T-helper 9 cell (primary cell): ENCODE data around the gene CSAD.
A peak's percentile ranks its signal among the peaks of the same experiment; 100 is the strongest.

Experiments
- DNase-seq: peaks from one replicate; pipeline ENCODE4 v3.0.0-alpha.2; 2020
- total RNA-seq, 2 donors: gene quantifications; one replicate each; lab custom pipeline; 2026; lab: John Stamatoyannopoulos, UW

The CSAD gene, protein sequence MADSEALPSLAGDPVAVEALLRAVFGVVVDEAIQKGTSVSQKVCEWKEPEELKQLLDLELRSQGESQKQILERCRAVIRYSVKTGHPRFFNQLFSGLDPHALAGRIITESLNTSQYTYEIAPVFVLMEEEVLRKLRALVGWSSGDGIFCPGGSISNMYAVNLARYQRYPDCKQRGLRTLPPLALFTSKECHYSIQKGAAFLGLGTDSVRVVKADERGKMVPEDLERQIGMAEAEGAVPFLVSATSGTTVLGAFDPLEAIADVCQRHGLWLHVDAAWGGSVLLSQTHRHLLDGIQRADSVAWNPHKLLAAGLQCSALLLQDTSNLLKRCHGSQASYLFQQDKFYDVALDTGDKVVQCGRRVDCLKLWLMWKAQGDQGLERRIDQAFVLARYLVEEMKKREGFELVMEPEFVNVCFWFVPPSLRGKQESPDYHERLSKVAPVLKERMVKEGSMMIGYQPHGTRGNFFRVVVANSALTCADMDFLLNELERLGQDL
- 20.8 to 32.8 reads per million in 2 donors for total RNA-seq

DNA sequence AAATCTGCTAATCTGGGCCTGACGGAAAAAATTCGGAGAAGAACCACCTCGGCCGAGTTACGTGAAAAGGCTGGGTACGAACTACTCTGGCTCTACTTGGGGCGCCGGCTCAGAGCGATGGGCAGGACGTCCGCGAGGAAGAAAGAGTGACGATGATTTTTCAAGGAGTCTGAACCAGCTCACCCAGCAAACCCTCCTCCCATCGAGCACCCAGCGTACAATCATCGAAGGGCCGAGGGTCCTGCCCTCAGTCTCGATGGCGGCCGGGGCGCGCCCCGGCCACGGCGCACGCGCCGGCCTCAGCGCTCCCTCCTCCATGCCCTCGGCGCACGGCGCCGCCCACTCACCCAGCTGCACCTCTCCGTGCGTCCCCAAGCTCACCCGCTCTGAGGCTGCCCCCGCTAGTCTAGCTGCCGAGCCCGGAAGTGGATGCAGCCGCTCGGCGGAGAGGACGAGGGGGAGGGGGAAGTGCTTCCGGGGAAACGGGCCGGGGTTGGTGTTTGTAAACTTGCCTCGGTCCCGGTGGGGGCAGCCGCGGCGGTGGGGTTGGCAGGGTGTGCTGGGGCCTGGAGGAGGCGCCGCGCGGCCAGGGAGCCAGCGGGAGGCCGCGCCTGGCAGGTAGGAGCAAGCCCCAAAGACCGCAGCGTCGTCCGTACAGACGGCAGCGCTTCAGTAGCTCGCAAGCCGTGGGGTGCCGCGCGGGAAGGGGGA, at the start of gene CSAD, which contains the start of gene ZNF740:
CSAD (minus strand) TSS at position 706 of the 711 bp plus-strand sequence. CDS start 7,455 bp downstream, outside the sequence.
ZNF740 (plus strand) TSS at position 503 of the 711 bp plus-strand sequence. CDS start 1,262 bp downstream, outside the sequence.
- DNase-seq, result peak; percentile 94

DNA sequence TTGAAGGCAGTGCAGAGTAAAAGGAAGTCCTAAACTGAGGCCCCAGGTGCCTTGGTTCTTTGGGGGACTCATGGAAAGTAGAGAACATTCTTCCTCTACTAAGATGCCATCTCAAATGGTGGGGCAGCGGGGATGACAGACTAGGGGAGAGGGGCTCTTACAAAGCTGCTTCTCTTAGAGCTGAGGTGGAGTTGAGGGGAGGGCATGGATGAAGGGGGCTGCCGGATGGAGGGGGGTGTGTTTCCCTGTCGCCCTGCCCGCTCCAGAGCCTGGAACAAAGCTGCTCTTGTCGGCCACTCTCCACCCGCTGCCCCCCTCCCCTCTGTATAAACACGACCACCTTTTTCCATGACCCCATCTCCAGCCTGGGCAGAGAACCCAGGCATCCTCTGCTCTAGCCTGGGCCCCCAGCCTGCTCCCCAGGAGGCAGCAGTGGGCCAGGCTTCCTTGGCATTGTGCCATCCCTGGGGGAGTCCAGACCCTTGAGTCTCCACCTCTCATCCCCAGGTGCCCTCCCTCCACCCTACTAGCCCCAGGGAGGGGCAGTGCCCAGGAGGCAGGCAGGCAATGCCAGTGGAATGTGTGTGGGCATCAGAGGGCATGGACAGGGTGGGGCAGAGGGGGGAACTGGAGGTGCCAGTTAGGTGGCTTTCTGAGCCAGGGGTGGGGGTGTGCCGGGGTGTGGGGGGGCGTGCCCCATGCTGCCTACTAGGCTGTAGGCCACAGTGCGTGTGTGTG, 49.6 kb upstream of the CSAD start:
- no peak for DNase-seq

DNA sequence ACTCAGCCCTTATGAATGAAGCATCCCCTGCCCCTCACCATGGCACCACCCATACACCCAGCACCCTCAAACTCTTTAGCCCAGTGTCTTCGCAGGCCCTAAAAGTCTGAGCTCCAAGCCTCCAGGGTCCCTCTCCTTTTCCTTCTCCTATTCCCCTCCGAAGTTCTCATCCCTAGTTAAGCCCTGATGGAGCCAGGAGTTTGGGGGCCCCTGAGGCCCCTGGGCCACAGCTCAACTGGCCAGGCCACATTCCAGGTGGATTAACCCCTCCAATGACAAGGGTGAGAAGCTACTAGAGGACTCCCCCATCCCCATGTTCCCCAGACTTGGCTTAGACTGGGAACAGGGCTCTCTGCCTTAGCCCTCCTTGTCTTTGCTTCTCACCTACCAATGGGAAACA, 48.7 kb upstream of the CSAD start:
- no peak for DNase-seq

DNA sequence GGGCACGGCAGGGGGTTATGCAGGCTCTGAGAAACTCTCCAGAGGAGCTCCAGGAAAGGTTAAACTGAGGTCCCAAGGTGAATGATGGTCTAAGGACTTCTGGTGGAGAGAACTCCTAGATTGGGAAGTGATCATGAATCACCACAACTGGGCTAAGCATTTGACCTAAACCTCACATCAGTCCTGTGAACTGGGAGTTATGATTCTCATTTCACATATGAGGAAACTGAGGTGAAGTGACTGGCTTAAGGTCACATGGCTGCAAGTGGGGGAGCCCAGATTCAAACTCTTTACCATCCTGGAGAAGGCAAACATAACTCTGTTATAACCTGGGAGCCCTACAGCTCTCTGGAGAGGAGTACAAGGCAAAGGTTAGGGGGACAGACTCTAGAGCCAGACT, 47.1 kb upstream of the CSAD start:
- DNase-seq, result no peak

DNA sequence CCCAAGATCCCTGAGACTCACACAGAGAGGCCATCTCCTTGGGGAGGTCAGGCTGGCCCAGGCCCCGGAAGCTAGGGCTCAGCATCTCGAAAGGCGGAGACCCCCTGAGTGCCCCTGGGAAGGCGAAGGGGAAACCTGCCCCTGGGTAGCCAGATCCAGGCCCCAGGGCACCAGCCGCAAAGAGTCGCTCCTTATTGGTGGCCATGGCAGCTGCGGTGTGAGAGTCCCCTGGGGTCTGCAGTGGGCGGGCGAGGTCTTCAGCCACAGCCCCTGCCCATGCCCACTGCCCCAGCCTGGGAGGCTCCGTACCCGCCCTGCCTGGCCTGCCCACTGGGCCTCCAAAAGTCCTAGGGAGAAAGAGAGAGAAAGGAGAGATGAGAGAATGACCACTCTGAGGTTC, 46.6 kb upstream of the CSAD start:
- DNase-seq, result no peak

DNA sequence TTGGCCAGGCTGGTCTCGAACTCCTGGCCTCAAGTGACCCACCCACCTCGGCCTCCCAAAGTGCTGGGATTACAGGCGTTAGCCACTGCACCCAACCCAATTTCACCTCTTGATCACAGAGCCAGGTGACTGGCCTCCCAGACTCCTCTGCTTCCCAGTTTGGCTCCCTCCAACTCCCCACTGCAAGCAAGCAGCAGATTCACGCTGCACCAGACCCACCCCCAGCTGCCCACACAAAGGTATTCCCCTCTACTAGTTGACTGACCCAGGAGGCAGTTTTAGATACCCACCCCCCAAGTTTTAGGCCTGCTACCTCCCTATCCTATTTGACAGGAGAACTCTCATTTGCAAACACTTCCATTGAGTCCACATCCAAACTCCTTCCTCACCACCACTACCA, 46.1 kb upstream of the CSAD start:
- no peak for DNase-seq

DNA sequence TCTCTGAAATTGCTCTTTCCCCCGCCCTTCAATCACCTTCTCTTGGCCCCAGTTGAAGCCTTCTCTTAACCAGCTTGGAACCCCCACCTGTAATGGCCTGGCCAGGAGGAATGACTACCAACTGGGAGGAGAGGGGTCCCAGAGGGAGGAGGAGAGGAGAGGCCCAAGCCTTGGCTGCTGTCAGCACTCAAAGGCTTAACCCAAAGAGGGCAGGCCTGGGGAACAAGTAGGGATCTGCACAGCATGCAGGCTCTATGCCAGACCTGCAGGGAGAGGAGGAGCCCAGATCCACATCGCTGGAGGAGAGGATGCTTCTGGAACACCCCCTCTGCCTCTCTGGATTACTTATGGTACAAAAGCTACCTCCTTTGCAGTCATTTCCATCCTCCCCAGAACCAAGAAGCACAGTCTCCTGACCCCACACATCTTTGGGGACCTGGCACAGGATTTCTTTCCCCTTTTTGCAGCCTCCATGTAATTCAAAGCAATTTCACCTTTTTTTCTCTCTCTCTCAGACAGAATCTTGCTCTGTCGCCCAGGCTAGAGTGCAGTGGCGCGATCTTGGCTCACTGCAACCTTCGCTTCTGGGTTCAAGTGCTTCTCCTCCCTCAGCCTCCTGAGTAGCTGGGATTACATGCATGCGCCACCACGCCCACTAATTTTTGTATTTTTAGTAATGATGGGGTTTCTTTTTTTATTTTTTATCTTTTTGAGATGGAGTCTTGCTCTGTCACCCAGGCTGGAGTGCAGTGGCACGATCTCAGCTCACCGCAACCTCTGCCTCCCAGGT, 45.1 kb upstream of the CSAD start:
- no peak for DNase-seq

DNA sequence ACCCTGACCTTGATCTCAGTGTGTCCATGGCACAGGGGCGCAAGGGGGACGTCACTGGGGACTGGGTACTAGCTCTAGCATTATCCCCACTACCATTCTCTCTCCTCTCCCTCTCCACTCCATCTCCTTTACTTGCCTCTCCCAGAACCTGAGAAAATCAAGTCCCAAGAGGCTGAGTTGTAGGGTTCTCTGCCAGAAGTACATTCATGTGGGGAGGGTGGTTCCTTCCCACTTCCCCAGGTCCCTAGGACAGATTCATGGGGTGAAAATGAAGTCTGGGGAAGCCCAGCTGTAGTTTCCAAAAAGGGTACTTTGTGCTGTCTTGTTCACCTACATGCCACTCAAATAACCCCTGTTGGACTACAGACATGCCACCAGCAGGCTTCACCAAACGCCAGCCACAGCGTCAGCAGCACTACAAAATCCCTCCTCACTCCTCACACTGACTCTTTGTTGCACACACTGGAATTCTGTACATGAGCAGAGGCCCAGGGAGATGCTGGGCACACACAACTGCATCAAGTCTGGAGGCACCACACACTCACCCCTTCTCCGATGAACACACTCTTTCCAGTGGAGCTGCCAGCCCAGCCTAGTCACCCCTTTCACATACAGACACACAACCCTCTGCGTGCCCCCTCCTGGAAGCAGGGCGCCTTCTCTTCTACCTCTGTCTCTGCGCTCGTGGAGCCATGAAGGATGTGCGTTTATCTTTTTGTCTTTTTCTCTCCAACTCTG, 44.3 kb upstream of the CSAD start:
- DNase-seq, result no peak

DNA sequence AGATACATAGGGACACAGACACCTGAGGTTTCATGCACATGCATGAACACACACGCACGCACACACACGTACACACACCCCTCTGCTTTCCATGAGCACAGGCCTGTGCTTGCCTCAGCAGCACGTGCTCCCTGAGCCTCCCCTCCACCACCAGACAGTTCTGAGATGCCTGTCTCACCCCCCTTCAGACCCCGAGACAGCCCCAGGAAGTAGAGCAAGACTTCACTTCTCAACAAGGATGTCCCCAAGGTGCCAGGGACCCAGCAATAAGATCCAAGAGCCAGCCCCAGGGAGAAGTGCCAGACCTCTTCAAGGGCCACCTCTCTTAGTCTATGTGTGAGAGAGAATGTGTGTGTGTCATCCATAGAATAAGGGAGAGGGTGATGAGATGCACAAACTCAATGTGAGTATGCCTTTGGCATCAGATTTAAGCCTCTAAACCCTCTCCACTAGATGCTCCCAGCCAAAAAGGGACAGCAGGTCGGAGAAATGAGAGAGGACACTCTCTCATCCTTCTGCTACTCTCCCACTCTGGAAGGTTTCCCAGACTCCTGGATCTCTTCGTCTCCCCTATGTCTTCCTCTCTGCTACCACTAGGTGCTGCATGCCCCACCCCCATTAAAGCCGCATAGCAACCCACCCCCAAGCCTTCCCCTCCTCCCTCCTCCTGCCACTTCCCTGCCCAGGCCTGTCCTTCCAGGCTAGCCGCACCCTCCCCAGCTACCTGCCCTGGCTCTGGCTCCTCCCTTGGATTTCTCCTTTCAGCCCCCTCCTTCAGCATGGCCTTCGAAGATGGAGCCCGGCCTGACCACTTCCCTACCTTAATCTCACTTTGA, 43.6 kb upstream of the CSAD start:
- DNase-seq, result no peak

DNA sequence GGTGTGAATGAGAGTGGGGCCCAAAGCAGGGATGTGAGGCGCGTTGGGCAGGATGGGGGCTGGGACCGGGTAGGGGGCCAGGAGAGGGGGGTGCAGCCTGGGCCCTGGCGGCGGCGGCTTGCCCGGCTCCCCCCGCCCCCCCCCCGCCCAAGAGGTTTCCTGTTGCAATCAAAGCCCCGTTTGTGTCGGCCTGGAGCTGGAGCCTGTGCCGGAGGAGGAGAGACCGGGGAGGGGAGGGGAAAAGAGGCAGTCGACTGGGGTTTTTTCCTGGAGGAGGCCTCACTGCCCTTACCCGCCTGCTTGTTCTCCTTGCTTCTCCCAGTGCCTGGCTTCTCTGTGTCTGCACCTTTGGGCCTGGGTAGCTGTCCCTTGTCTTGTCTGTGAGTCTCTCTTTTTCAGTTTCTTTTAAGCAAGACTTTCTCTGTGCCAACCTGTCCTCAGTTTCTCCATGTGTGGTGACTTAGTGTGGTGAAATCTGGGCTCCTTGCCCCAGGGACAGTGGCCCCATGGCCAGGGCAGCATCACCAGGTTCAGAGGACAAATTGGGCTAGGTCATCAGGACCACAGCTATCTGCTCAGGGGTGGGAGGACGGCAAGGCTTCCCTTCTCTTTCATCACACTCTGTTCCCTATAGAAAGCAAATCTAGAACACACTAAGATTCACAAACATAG, 42.8 kb upstream of the CSAD start:
- DNase-seq, result peak; percentile 45

DNA sequence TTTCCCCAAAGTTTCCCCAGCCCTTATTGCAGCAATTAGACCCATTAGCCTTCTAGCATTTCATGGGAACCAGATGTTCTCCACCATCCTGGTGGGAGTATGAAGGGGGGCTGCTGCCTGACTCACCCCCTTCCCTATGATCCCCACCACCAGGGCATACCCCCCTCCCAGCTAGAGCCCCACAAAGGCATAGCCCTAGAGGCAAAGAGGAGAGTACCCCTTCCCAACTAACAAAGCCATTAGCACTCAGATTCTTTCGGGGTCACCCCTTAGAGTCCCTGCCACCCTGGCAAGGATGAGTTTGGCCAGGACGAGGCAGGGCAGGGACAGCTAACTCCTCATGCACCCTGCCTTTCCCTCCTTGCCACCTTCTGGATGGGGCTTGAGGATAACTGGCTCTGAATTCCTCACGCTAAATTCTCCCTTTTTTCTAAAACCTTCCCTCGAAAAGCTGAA, 42.1 kb upstream of the CSAD start:
- no peak for DNase-seq

DNA sequence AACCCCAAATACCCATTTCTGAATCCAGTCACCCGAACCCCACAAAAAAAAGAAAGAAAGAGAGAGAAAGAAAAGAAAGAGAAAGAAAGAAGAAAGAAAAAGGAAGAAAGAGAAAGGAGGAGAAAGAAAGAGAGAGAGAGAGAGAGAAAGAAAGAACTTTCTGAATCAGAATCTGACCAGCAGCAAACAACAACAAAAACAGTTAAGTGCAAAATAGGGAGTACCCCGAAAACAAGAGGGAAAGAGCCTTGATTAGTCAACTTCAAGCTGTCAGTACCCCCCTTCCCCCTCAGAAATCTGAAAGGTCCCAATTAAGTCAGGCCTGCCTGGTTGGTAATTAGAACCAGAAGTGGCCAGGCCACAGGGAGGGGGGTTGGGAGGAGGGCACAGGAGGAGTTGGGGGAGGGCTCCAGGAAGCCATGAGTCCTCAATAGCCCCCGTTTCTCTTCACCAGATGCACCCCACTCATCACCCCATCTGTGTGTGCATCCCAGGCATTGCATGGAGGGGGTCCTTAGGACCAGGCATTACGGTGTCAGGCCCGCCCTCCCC, 41.5 kb upstream of the CSAD start:
- no peak for DNase-seq

DNA sequence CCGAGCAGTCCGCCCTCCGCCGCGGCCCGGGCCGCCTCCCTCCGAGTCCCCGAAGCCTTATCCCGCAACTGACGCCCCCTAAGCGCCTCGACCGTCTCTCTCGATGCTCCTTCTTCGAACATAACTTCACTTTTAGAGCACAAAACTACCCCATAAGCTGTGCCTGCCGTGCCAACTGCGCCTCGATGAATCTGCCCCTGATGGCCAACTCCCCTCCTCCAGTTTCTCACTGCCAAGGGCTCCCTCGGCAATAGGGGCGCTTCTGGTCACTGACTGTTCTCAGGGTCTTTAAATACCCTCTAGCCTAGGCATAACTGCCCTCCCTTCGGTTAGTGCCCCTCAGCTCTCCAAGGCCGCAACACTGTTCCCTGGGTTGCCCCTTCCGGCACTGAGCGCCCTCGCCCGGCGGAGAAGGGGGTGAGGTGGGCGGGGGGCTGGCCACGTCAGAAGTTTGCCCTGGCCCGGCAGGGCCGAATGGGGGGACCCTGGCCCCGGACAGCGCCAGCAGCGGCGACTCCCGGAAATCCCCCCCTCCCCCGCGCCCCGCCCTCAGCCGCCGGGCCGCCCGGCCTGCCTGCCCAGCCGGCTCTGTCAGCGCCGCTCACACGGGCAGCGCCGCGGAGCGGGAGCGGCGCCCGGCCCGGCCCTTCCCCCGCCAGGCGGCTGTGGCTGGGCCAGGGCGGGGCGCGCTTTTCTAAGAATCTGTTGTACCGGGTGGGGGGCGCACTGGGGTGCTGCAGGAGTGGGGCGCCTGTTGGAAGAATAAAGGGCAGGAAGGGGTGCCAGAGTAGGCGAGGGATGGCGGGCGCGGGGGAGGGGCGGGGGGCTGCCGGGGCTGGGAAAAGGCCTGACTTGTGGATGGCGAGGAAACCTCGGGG, 40.7 kb upstream of the CSAD start:
- DNase-seq, result peak; percentile 43

DNA sequence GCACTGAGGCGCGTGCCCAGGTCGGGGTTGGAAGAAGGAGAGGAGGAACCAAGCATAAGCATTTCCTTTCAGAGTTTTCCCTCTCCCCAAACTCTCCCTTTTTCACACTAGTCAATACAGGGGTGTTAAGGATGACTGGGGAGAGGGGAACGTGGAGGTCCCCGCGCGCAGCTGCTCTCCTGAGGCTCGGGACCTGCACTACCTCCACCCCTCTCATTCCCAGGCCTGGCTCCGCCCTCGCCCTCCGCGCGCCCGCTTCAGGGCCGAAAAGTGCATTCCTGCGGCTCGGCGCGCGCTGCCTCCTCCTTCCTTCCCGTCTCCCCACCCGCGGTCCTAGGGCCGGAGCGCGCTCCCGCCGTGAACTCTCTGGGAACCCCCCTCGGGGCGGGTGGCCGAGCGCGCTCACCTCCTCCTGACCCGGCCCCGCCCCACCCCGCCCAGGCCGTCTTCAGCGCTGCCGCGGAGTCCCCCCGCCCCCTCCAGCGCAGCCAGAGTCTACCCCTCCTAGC, 40.0 kb upstream of the CSAD start:
- peak; percentile 70 for DNase-seq

DNA sequence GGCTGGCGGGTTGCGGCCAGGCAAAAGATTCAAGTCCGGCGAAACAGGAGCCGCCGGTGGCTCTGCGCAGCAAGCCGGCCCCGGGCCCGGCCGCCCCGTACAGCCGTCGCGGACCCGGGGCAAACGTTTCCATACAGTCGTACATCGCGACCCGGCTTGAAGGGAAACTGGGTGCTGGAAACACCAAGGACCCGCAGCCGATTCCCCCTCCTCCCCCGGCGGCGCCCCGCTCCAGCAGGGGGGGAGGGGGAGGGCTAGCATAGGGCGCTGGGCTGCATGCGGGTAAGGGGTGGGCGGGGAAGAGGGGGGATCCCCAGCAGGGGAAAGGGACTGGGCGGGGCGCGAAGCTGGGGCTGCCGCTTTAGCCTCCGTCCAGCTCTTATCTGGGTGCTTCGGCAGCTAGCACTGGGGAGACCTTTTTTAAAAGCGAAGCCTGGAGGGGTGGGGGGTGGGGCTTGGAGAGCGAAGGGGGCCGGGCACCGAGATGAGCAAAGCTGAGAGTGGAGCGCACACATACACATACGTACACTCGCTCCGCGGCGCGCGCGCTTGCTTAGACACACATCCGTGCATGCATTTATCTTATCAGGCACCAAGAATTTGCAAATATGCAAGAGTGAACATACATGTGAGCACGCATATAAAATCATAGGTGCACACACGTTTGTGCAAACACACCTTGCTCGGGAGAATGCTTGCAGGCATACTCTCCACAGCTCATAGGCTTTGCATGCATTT, 39.4 kb upstream of the CSAD start:
- DNase-seq, result peak; percentile 69

DNA sequence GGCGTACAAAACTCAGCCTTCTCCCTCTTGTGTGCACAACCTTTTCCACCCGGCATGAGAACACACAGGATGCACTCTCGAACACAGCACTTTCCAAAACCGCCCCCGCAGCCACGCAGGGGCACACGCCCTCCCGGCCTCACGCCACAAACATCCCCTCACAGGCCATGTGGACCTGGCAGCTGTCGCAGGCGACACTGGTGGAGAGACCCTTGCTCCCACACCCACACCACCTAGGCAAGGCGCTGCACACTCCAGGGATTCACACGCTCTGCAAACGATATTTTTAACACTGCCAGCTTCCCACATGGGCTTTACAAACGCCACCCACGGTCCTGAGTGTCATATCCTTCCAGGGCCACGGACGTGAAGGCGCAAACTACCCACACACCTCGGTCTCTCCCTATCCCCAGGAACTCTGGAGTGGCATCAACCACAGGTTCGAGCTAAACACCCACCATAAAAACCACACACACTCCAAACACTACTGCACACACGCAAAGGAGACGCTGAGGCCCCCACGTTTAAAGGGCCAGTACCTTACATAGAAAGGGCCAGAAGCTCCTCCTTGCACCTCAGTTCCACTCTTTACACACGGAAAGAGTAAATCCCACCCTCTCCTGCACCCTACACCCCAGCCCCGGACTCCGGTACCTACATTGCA, 38.7 kb upstream of the CSAD start:
- DNase-seq, result no peak
